ENCODE data around the gene SLC12A7. TPM values are rescaled to one million over a fixed set of nuclear protein-coding genes. Genes with fewer than 3 reads are reported as not detected.
"Not testable (repeated sequence)": the region's sequence is repeated elsewhere in the genome, so short reads cannot be mapped to it uniquely, and the experiment has no call there.

SLC12A7 gene
- polyA plus RNA-seq, 1 donor (not counting 4 experiments of a cell fraction or from before 2014, with no cell fraction given): 1.5 TPM

DNA sequence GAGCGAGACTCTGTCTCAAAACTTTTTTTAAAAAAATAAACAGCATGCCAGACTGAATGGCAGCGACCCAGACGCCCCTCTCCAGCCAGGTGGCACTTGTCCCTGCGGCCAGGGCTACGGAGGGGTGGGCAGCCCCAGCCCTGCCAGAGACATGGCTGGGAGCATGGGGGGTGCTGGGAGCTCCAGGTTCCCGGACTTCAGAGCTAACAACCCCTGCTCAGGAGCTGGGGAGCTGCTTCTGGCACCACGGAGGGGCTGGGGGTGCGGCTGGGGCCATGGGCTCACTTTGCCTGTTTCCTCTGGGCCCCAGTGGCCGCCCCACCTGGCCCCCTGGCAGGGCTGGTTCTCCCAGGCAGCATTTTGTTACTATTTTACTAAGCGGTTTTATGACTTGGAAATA lies 49.9 kb downstream of the SLC12A7 start:
- no peaks in the 10 kb centered on the region for H3K9me1 ChIP-seq (ENCODE audit: control insufficient read depth, extremely low read depth, insufficient read depth, low read length)
- H3K79me2 ChIP-seq (ENCODE audit: control insufficient read depth, insufficient read depth, low read length): no peaks in the 10 kb centered on the region
- H3K4me2 ChIP-seq (ENCODE audit: control insufficient read depth, extremely low read depth, insufficient read depth, low read depth, low read length): no peak overlapping the region
- no peaks in the 10 kb centered on the region for H4K20me1 ChIP-seq (ENCODE audit: control insufficient read depth, extremely low read depth, insufficient read depth, low read length)
- H3K27me3 ChIP-seq (ENCODE audit: control insufficient read depth, extremely low read depth, insufficient read depth, low read length): no peaks in the 10 kb centered on the region
- no peaks in the 10 kb centered on the region for H3K4me1 ChIP-seq (ENCODE audit: control insufficient read depth, extremely low read depth, insufficient read depth, low read length)
- dilution Hi-C loops (cut with MboI; ENCODE audit: extremely low pct_ligation_motif_present, low sequenced_read_pairs): no loop called here
- H3K36me3 ChIP-seq (ENCODE audit: control insufficient read depth in 2 of 2, extremely low read depth in 1 of 2, insufficient read depth in 2 of 2, low read length in 2 of 2): no peaks in the 10 kb centered on the region
- H3K9me3 ChIP-seq (ENCODE audit: control insufficient read depth, low read depth, low read length): no peaks in the 10 kb centered on the region
- H3K27ac ChIP-seq (ENCODE audit: control insufficient read depth, insufficient read depth, low read length): no peak overlapping the region
- DNase-seq (ENCODE audit: low read depth, low spot score) (no peak), FAIRE-seq (no peak)
- H3K4me3 ChIP-seq (ENCODE audit: control insufficient read depth in 2 of 3, extremely low read depth in 1 of 3, insufficient read depth in 2 of 3, low read depth in 1 of 3, low read length in 3 of 3): no peak overlapping the region
- H3K9ac ChIP-seq (ENCODE audit: control insufficient read depth, extremely low read depth, insufficient read depth, low read length): no peak overlapping the region
- TF ChIP-seq EZH2 (IDR thresholded peaks at IDR 0.05; ENCODE audit: low read length): no peak
- TF ChIP-seq, protein P1, sequence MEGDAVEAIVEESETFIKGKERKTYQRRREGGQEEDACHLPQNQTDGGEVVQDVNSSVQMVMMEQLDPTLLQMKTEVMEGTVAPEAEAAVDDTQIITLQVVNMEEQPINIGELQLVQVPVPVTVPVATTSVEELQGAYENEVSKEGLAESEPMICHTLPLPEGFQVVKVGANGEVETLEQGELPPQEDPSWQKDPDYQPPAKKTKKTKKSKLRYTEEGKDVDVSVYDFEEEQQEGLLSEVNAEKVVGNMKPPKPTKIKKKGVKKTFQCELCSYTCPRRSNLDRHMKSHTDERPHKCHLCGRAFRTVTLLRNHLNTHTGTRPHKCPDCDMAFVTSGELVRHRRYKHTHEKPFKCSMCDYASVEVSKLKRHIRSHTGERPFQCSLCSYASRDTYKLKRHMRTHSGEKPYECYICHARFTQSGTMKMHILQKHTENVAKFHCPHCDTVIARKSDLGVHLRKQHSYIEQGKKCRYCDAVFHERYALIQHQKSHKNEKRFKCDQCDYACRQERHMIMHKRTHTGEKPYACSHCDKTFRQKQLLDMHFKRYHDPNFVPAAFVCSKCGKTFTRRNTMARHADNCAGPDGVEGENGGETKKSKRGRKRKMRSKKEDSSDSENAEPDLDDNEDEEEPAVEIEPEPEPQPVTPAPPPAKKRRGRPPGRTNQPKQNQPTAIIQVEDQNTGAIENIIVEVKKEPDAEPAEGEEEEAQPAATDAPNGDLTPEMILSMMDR (optimal IDR thresholded peaks at IDR 0.05 in 1 of 3, IDR thresholded peaks at IDR 0.05 in 1 of 3, conservative IDR thresholded peaks at IDR 0.05 in 1 of 3; ENCODE audit: extremely low read depth in 1 of 3, insufficient read depth in 2 of 3, low read length in 3 of 3): no peak
- H2AFZ ChIP-seq (ENCODE audit: control insufficient read depth, low read length): no peak overlapping the region

DNA sequence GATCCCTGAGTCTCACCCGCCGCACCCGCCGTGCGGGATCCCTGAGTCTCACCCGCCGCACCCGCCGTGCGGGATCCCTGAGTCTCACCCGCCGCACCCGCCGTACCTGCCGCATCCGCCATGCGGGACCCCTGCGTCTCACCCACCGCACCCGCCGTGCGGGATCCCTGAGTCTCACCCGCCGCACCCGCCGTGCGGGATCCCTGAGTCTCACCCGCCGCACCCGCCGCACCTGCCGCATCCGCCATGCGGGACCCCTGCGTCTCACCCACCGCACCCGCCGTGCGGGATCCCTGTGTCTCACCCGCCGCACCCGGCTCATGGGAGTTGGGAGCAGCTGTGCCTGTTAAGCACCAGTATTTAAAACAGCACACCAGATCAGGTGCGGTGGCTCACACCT lies 50.6 kb downstream of the SLC12A7 start:
- H3K36me3 ChIP-seq (ENCODE audit: control insufficient read depth in 2 of 2, extremely low read depth in 1 of 2, insufficient read depth in 2 of 2, low read length in 2 of 2); H3K27ac ChIP-seq (ENCODE audit: control insufficient read depth, insufficient read depth, low read length); H3K4me2 ChIP-seq (ENCODE audit: control insufficient read depth, extremely low read depth, insufficient read depth, low read depth, low read length); H3K27me3 ChIP-seq (ENCODE audit: control insufficient read depth, extremely low read depth, insufficient read depth, low read length); FAIRE-seq; H2AFZ ChIP-seq (ENCODE audit: control insufficient read depth, low read length); DNase-seq (ENCODE audit: low read depth, low spot score); H3K9ac ChIP-seq (ENCODE audit: control insufficient read depth, extremely low read depth, insufficient read depth, low read length); H3K9me1 ChIP-seq (ENCODE audit: control insufficient read depth, extremely low read depth, insufficient read depth, low read length); H3K4me3 ChIP-seq (ENCODE audit: control insufficient read depth in 2 of 3, extremely low read depth in 1 of 3, insufficient read depth in 2 of 3, low read depth in 1 of 3, low read length in 3 of 3); H3K79me2 ChIP-seq (ENCODE audit: control insufficient read depth, insufficient read depth, low read length); dilution Hi-C loops (cut with MboI; ENCODE audit: extremely low pct_ligation_motif_present, low sequenced_read_pairs); H3K4me1 ChIP-seq (ENCODE audit: control insufficient read depth, extremely low read depth, insufficient read depth, low read length); H4K20me1 ChIP-seq (ENCODE audit: control insufficient read depth, extremely low read depth, insufficient read depth, low read length); H3K9me3 ChIP-seq (ENCODE audit: control insufficient read depth, low read depth, low read length): not testable (repeated sequence)

DNA sequence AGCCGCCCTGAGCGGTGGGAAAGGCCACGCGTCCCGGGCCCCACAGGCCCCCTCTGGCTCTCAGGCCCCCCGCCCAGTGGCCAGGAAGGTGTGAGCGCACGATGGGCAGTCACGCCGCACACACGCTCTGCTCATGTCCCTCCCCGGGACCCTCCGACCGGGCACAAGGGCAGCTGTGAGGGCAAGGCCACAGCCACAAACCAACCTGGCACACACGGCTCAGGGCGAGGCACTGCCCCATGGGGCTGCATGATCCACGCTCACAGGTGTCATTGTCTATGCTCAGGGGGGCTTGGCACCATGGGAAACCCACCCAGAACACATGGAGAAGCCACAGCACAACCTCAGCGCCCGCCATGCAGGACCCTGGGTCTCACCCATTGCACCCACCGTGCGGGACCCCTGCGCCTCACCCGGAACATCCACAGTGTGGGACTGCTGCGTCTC lies 51.3 kb downstream of the SLC12A7 start:
- dilution Hi-C loops (cut with MboI; ENCODE audit: extremely low pct_ligation_motif_present, low sequenced_read_pairs): no loop called here
- H3K9me1 ChIP-seq (ENCODE audit: control insufficient read depth, extremely low read depth, insufficient read depth, low read length): no peaks in the 10 kb centered on the region
- no peak overlapping the region for H3K9ac ChIP-seq (ENCODE audit: control insufficient read depth, extremely low read depth, insufficient read depth, low read length)
- DNase-seq (ENCODE audit: low read depth, low spot score) (no peak), FAIRE-seq (no peak)
- no peaks in the 10 kb centered on the region for H3K79me2 ChIP-seq (ENCODE audit: control insufficient read depth, insufficient read depth, low read length)
- H3K4me2 ChIP-seq (ENCODE audit: control insufficient read depth, extremely low read depth, insufficient read depth, low read depth, low read length): no peak overlapping the region
- no peak overlapping the region for H3K4me3 ChIP-seq (ENCODE audit: control insufficient read depth in 2 of 3, extremely low read depth in 1 of 3, insufficient read depth in 2 of 3, low read depth in 1 of 3, low read length in 3 of 3)
- H3K27ac ChIP-seq (ENCODE audit: control insufficient read depth, insufficient read depth, low read length): no peak overlapping the region
- no peaks in the 10 kb centered on the region for H4K20me1 ChIP-seq (ENCODE audit: control insufficient read depth, extremely low read depth, insufficient read depth, low read length)
- no peak for TF ChIP-seq EZH2 (IDR thresholded peaks at IDR 0.05; ENCODE audit: low read length)
- TF ChIP-seq, protein P1 (optimal IDR thresholded peaks at IDR 0.05 in 1 of 3, IDR thresholded peaks at IDR 0.05 in 1 of 3, conservative IDR thresholded peaks at IDR 0.05 in 1 of 3; ENCODE audit: extremely low read depth in 1 of 3, insufficient read depth in 2 of 3, low read length in 3 of 3): no peak
- H3K4me1 ChIP-seq (ENCODE audit: control insufficient read depth, extremely low read depth, insufficient read depth, low read length): no peaks in the 10 kb centered on the region
- H2AFZ ChIP-seq (ENCODE audit: control insufficient read depth, low read length): no peak overlapping the region
- H3K9me3 ChIP-seq (ENCODE audit: control insufficient read depth, low read depth, low read length): no peaks in the 10 kb centered on the region
- H3K36me3 ChIP-seq (ENCODE audit: control insufficient read depth in 2 of 2, extremely low read depth in 1 of 2, insufficient read depth in 2 of 2, low read length in 2 of 2): peaks cover 0 to 2% of the 10 kb centered on the region in 2 experiments
- H3K27me3 ChIP-seq (ENCODE audit: control insufficient read depth, extremely low read depth, insufficient read depth, low read length): no peaks in the 10 kb centered on the region

Data from keratinocyte (primary cell).